Breast epithelium (tissue), 4 donors: ENCODE data around the gene IL17C. TPM values are rescaled to one million over a fixed set of nuclear protein-coding genes. Genes with fewer than 3 reads are reported as not detected.
A peak's percentile ranks its signal among the peaks of the same experiment; 100 is the strongest.

ENCODE experiments used
- DNase-seq, 2 donors: peaks; one replicate each; pipeline ENCODE4 v3.0.0-alpha.2; 2019; ENCODE audit warnings: low spot score in 2 of 2
- H3K27ac ChIP-seq, 2 donors: fragments of 200-600 bp; sonication (generic) in 1 of 2; one replicate each; pipeline ENCODE4 v1.5.1; 2016 to 2019; ENCODE audit warnings: mild to moderate bottlenecking in 1 of 2
- H3K27me3 ChIP-seq, 2 donors: fragments of 200-600 bp; sonication (generic) in 1 of 2; one replicate each; pipeline versions ENCODE4 v1.5.1 to v1.6.0; 2017 to 2019; ENCODE audit warnings: control low read depth in 1 of 2, mild to moderate bottlenecking in 1 of 2
- H3K36me3 ChIP-seq: fragments of 200-600 bp; one replicate; pipeline ENCODE4 v1.5.1; 2019
- H3K4me1 ChIP-seq, 2 donors: fragments of 200-600 bp; sonication (generic); one replicate each; pipeline ENCODE4 v1.5.1; 2016 to 2019; ENCODE audit warnings: control low read depth in 1 of 2
- H3K4me3 ChIP-seq, 3 donors: fragments of 200-600 bp; sonication (generic); 1 replicate in 2 of 3; 2 replicates in 1 of 3; pipeline ENCODE4 v1.5.1; 2016 to 2019; ENCODE audit warnings: mild to moderate bottlenecking in 3 of 3, moderate library complexity in 2 of 3
- H3K9me3 ChIP-seq, 2 donors: fragments of 200-600 bp; sonication (generic) in 1 of 2; one replicate each; pipeline ENCODE4 v1.5.1; 2016 to 2019; ENCODE audit warnings: control low read depth in 1 of 2
- POLR2A ChIP-seq: fragments of 450-650 bp; IDR thresholded peaks from one replicate; pipeline ENCODE4 v1.6.1; 2016; ENCODE audit warnings: antibody characterized with exemption, mild to moderate bottlenecking, moderate library complexity
- POLR2AphosphoS5 ChIP-seq, 3 donors: sonication (generic); formaldehyde crosslinking; IDR thresholded peaks; one replicate each; pipeline ENCODE4 v1.6.1; 2017; ENCODE audit warnings: antibody characterized with exemption in 3 of 3
- intact Hi-C: fragments of 100-400 bp; cut with DNase I; formaldehyde crosslinking; loops from one replicate; pipeline ENCODE4 v1.15.1; 2023; ENCODE audit warnings: low total_unique reads
- total RNA-seq, 3 donors: library from RNA; depleted of rRNA; stranded (reverse); fragments of >200 nt; gene quantifications; one replicate each; pipeline ENCODE4 v1.1.0, GENCODE V29; 2016
- TF ChIP-seq, protein P1 (sequence below), 3 donors: fragments of 450-650 bp; IDR thresholded peaks; one replicate each; pipeline ENCODE4 v1.5.1; 2016 to 2017; ENCODE audit warnings: antibody characterized with exemption in 3 of 3, mild to moderate bottlenecking in 3 of 3, moderate library complexity in 3 of 3

Gene IL17C
- total RNA-seq, 3 donors from 2014 or later, result not detected

DNA sequence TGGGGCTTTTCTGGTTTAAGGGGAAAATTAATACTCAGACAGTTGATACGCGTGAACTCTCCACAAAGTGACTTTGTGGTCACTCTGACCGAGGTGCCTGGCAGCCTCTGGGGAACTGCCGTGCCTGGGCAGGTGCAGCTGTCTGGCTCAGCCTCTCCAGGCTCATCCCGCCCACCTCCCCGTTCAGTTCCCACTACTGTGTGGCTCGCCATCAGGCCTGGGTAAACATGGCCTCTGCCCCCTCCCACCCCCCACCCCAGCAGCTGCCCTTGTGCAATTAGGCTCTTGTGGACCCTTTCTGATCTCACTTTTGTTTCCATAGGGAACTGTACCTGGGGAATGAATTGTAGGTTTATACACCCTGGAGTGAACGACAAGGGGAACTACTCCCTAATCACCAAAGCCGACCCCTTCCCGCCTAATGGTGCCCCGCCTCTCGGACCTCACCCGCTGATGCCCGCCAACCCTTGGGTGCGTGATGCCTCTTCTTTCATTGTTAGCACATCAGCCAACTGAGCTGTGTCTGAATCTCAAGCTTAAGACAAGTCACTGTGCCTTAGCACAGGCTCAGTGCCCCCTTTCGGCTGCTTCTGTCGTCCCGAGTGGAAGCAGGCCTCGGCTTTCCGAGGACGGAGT is 40.4 kb upstream of the IL17C start:
- no peaks in the 10 kb centered on the region for H3K4me1 ChIP-seq

GRCh38 chr16:88599092-88599733 is 39.2 kb upstream of the IL17C start:
- peak overlapping the region in 1 of 2 donors; percentile 59 for H3K27ac ChIP-seq
- no peaks in the 10 kb centered on the region for H3K4me1 ChIP-seq
- H3K27me3 ChIP-seq, result no peaks in the 10 kb centered on the region
- DNase-seq, result peak in 1 of 2 donors; percentile 42
- H3K36me3 ChIP-seq, result no peaks in the 10 kb centered on the region
- H3K9me3 ChIP-seq, result no peaks in the 10 kb centered on the region
- peak in 1 of 3 donors; percentile 69 for TF ChIP-seq POLR2AphosphoS5 (IDR thresholded peaks at IDR 0.05)
- TF ChIP-seq, protein P1, sequence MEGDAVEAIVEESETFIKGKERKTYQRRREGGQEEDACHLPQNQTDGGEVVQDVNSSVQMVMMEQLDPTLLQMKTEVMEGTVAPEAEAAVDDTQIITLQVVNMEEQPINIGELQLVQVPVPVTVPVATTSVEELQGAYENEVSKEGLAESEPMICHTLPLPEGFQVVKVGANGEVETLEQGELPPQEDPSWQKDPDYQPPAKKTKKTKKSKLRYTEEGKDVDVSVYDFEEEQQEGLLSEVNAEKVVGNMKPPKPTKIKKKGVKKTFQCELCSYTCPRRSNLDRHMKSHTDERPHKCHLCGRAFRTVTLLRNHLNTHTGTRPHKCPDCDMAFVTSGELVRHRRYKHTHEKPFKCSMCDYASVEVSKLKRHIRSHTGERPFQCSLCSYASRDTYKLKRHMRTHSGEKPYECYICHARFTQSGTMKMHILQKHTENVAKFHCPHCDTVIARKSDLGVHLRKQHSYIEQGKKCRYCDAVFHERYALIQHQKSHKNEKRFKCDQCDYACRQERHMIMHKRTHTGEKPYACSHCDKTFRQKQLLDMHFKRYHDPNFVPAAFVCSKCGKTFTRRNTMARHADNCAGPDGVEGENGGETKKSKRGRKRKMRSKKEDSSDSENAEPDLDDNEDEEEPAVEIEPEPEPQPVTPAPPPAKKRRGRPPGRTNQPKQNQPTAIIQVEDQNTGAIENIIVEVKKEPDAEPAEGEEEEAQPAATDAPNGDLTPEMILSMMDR (IDR thresholded peaks at IDR 0.05), result no peak
- H3K4me3 ChIP-seq, result no peak overlapping the region
- intact Hi-C loops, result no loop called here

More for the DNA sequence above, 40.4 kb upstream of the IL17C start:
- H3K9me3 ChIP-seq, result no peaks in the 10 kb centered on the region
- H3K36me3 ChIP-seq, result no peaks in the 10 kb centered on the region
- no peak for DNase-seq
- no peak overlapping the region for H3K4me3 ChIP-seq
- no peaks in the 10 kb centered on the region for H3K27me3 ChIP-seq
- TF ChIP-seq, protein P1 (IDR thresholded peaks at IDR 0.05), result no peak
- TF ChIP-seq POLR2AphosphoS5 (IDR thresholded peaks at IDR 0.05) (no peak), POLR2A (no peak)
- intact Hi-C loops, result no loop called here
- H3K27ac ChIP-seq, result peak overlapping the region in 1 of 2 donors; percentile 32

- no peak for DNase-seq
- Histone ChIP-seq H3K9me3 (no peaks in the 10 kb centered on the region), H3K27ac (peak overlapping the region in 1 of 2 donors; percentile 59), H3K4me1 (no peaks in the 10 kb centered on the region), H3K27me3 (no peaks in the 10 kb centered on the region), H3K4me3 (no peak overlapping the region), H3K36me3 (no peaks in the 10 kb centered on the region)
- intact Hi-C loops, result no loop called here
- no peak for TF ChIP-seq POLR2AphosphoS5 (IDR thresholded peaks at IDR 0.05)
- TF ChIP-seq, protein P1 (IDR thresholded peaks at IDR 0.05), result no peak
- no peak for TF ChIP-seq POLR2A
Observed at GRCh38 chr16:88599825-88600538, 38.4 kb upstream of the IL17C start.

- DNase-seq, result no peak
- no peaks in the 10 kb centered on the region for H3K9me3 ChIP-seq
- H3K27ac ChIP-seq, result peak overlapping the region in 1 of 2 donors; percentile 59
- intact Hi-C loops, result no loop called here
- no peak overlapping the region for H3K4me3 ChIP-seq
- no peaks in the 10 kb centered on the region for H3K4me1 ChIP-seq
- no peaks in the 10 kb centered on the region for H3K36me3 ChIP-seq
- H3K27me3 ChIP-seq, result no peaks in the 10 kb centered on the region
- TF ChIP-seq, protein P1 (IDR thresholded peaks at IDR 0.05), result no peak
- TF ChIP-seq POLR2A (no peak), POLR2AphosphoS5 (IDR thresholded peaks at IDR 0.05) (no peak)
Observed at GRCh38 chr16:88600539-88600896, 37.9 kb upstream of the IL17C start.
